ENCODE results near the gene OXLD1. TPM values are rescaled to one million over a fixed set of nuclear protein-coding genes. Genes with fewer than 3 reads are reported as not detected.

Gene OXLD1
- total and polyA plus RNA-seq, 10 of the 15 experiments (the other 5 are each of a cell fraction or from before 2014, with no cell fraction given): 4.6 to 89.5 (median 39.8) TPM

GRCh38 chr17:81681672-81682071, 15.3 kb upstream of the OXLD1 start (continued):
- no peak for TF ChIP-seq PRDM15 (CRISPR knock-in tag; IDR thresholded peaks at IDR 0.05)
- no peak for TF ChIP-seq HDAC6 (IDR thresholded peaks at IDR 0.05; ENCODE audit: unreplicated experiment)
- TF ChIP-seq NR2C1 (IDR thresholded peaks at IDR 0.05): no peak
- TF ChIP-seq CEBPZ (IDR thresholded peaks at IDR 0.05; ENCODE audit: low read depth, low read length): no peak
- no peak for TF ChIP-seq RFX5 (IDR thresholded peaks at IDR 0.05; ENCODE audit: low read depth, low read length)
- no peak for TF ChIP-seq POLR2AphosphoS2 (IDR thresholded peaks at IDR 0.05; ENCODE audit: low read depth, low read length)
- no peak for TF ChIP-seq RCOR1 (conservative IDR thresholded peaks at IDR 0.05; ENCODE audit: low read depth, low read length)

All from GM12878 (cell line).